CD4-positive, CD25-positive, alpha-beta regulatory T cell (primary cell): ENCODE data around the gene IFT27. TPM values are rescaled to one million over a fixed set of nuclear protein-coding genes. Genes with fewer than 3 reads are reported as not detected.

Experiments
- ATAC-seq, 2 donors: fragments of 150-1000 bp; cut with Tn5 transposase; one replicate each; pipeline ENCODE4 v1.10.0; 2021; ENCODE audit warnings: low read depth in 2 of 2, moderate number of reproducible peaks in 2 of 2, moderate library complexity in 1 of 2
- DNase-seq, 3 donors: peaks; one replicate each; pipeline versions ENCODE4 v3.0.0 to v3.0.0-alpha.2; 2012 to 2022; ENCODE audit warnings: mixed read lengths in 1 of 3
- H3K27ac ChIP-seq: one replicate; pipeline ENCODE4 v1.7.0; 2013; ENCODE audit warnings: mild to moderate bottlenecking, low read length; ENCODE audit not compliant: insufficient read depth, poor library complexity, severe bottlenecking
- H3K27me3 ChIP-seq: one replicate; pipeline ENCODE4 v1.7.0; 2013; ENCODE audit warnings: low read length; ENCODE audit not compliant: control insufficient read depth, insufficient read depth
- H3K36me3 ChIP-seq: one replicate; pipeline ENCODE4 v1.7.0; 2013; ENCODE audit warnings: mild to moderate bottlenecking, low read length, moderate library complexity; ENCODE audit not compliant: control insufficient read depth, insufficient read depth
- H3K4me1 ChIP-seq: 2 replicates; pipeline ENCODE4 v1.7.0; 2013; ENCODE audit warnings: mild to moderate bottlenecking, low read length; ENCODE audit not compliant: insufficient read depth, control insufficient read depth, poor library complexity, severe bottlenecking
- H3K4me3 ChIP-seq: one replicate; pipeline ENCODE4 v1.7.0; 2013; ENCODE audit warnings: low read depth, mild to moderate bottlenecking, low read length, moderate library complexity
- H3K9me3 ChIP-seq, 2 experiments: 1 replicate in 1 of 2; 2 replicates in 1 of 2; pipeline ENCODE4 v1.7.0; 2013; ENCODE audit warnings: low read length in 2 of 2, mild to moderate bottlenecking in 1 of 2, moderate library complexity in 1 of 2; ENCODE audit not compliant: control insufficient read depth in 2 of 2
- H3K27ac Mint-ChIP-seq, 3 donors: one replicate each; pipeline ENCODE4 v1.8.0; 2020 to 2022; ENCODE audit warnings: mild to moderate bottlenecking in 3 of 3, mixed read lengths in 3 of 3, moderate library complexity in 2 of 3
- H3K27me3 Mint-ChIP-seq: one replicate; pipeline ENCODE4 v1.8.0; 2022; ENCODE audit warnings: mild to moderate bottlenecking, mixed read lengths
- H3K36me3 Mint-ChIP-seq: one replicate; pipeline ENCODE4 v1.8.0; 2020; ENCODE audit warnings: mixed read lengths
- H3K4me1 Mint-ChIP-seq, 4 donors: one replicate each; pipeline ENCODE4 v1.8.0; 2020 to 2022; ENCODE audit warnings: mixed read lengths in 4 of 4, mild to moderate bottlenecking in 1 of 4
- H3K4me3 Mint-ChIP-seq, 4 donors: one replicate each; pipeline ENCODE4 v1.8.0; 2020 to 2022; ENCODE audit warnings: mild to moderate bottlenecking in 4 of 4, mixed read lengths in 4 of 4, moderate library complexity in 3 of 4
- H3K9me3 Mint-ChIP-seq, 7 donors: one replicate each; pipeline ENCODE4 v1.8.0; 2020 to 2022; ENCODE audit warnings: mixed read lengths in 7 of 7, mild to moderate bottlenecking in 3 of 7, moderate library complexity in 2 of 7
- polyA plus RNA-seq, 4 donors: library from polyadenylated mRNA; unstranded; fragments of 300-500 nt; fragmentation: Illumina TruSeq; gene quantifications; one replicate each; pipeline ENCODE4 v1.2.3, GENCODE V29; 2021
- total RNA-seq: library from RNA; stranded (reverse); gene quantifications from one replicate; pipeline ENCODE4 v1.2.3, GENCODE V29; 2022

The IFT27 gene
- total and polyA plus RNA-seq, 5 donors from 2014 or later: 12.0 to 20.8 (median 16.1) TPM

- H3K4me3 Mint-ChIP-seq: peak overlapping the region in 2 of 4 donors; percentile 40 to 62
- DNase-seq (peak in 1 of 3 donors; percentile 30), ATAC-seq (no peak)
- H3K4me1 Mint-ChIP-seq: peaks cover 5 to 40% (median 17%) of the 10 kb centered on the region in 4 donors
- H3K9me3 Mint-ChIP-seq: no peaks in the 10 kb centered on the region
- peaks cover 4% of the 10 kb centered on the region for H3K27me3 Mint-ChIP-seq
- no peaks in the 10 kb centered on the region for H3K27me3 ChIP-seq
- peaks cover 15% of the 10 kb centered on the region for H3K36me3 Mint-ChIP-seq
- no peaks in the 10 kb centered on the region for H3K9me3 ChIP-seq
- no peak overlapping the region for H3K27ac ChIP-seq
- peaks cover 17% of the 10 kb centered on the region for H3K4me1 ChIP-seq
- H3K36me3 ChIP-seq: no peaks in the 10 kb centered on the region
- H3K4me3 ChIP-seq: no peak overlapping the region
- peak overlapping the region in 1 of 3 donors; percentile 25 for H3K27ac Mint-ChIP-seq
These were observed 2.0 kb downstream of the IFT27 start for GRCh38 chr22:36773935-36774334.

DNA sequence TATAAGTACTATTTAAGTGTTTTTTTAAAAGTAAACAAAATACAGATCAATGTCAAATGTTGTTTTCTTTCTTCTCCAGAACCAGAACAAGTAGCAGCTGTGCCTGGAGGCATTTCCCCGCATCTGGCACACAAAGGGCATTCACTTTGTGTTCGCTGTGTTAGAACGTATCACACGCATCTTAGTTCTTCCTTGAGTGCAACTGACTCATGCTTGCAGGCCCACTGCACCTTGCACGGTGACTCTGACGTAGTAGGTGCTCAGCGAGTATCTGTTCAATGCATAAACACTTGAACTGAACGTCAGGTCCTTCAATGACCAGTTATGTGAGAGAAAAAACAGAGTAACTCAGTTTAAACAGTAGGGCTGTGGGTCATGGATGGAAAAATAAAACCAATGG lies 3.5 kb downstream of the IFT27 start:
- no peaks in the 10 kb centered on the region for H3K9me3 Mint-ChIP-seq
- no peaks in the 10 kb centered on the region for H3K36me3 ChIP-seq
- H3K4me3 ChIP-seq: no peak overlapping the region

GRCh38 chr22:36771356-36772063 lies 4.4 kb downstream of the IFT27 start:
- Mint-ChIP-seq H3K4me1 (peaks cover 4 to 25% (median 10%) of the 10 kb centered on the region in 4 donors), H3K36me3 (peaks cover 25% of the 10 kb centered on the region), H3K27ac (no peak overlapping the region), H3K27me3 (peaks cover 4% of the 10 kb centered on the region), H3K9me3 (no peaks in the 10 kb centered on the region), H3K4me3 (peak overlapping the region in 1 of 4 donors; percentile 64)
- Histone ChIP-seq H3K4me1 (peaks cover 10% of the 10 kb centered on the region), H3K4me3 (no peak overlapping the region), H3K36me3 (no peaks in the 10 kb centered on the region), H3K27me3 (no peaks in the 10 kb centered on the region), H3K27ac (no peak overlapping the region), H3K9me3 (no peaks in the 10 kb centered on the region)
- DNase-seq: no peak
- ATAC-seq: no peak

More for the DNA sequence above, 3.5 kb downstream of the IFT27 start:
- peaks cover 18% of the 10 kb centered on the region for H3K36me3 Mint-ChIP-seq
- no peaks in the 10 kb centered on the region for H3K9me3 ChIP-seq
- no peaks in the 10 kb centered on the region for H3K27me3 ChIP-seq
- DNase-seq (no peak), ATAC-seq (no peak)
- H3K4me3 Mint-ChIP-seq: no peak overlapping the region
- H3K27ac Mint-ChIP-seq: no peak overlapping the region
- H3K27me3 Mint-ChIP-seq: peaks cover 4% of the 10 kb centered on the region
- H3K4me1 Mint-ChIP-seq: peaks cover 5 to 34% (median 15%) of the 10 kb centered on the region in 4 donors
- H3K4me1 ChIP-seq: peaks cover 17% of the 10 kb centered on the region
- no peak overlapping the region for H3K27ac ChIP-seq

DNA sequence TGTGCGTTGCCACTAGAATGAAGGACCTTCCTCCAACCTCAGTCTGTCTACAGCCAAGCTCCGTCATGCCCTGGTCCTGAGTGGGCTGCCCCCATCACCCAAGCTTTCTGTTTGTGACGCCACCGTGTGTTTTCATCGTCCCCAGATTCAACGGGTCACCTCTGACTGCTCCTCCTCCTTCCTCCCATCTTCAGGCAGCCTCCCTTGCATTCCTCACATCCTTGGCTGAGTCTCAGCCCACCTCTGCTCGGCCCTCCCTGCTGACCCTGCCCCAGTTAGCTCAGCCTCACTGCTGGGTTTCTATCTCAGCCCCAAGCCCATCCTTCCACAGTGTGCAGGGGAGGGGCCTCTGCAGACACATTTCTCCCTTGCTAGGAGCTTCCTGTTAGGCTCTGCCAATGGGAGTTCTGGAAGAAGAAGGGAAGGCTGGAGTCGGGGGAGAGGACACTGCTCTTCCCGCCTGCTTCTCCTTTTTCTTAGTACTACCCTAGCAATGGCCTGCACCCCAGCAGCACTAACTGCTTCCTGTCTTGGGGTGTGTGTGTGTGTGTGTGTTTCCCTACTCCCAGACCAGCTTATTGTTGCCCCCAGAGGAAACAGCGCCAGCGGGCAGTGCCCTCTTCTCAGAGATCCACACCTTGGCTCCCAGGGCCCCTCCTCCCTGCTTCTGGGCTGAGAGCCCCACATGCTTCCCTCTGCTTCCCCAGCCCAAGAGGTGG lies 5.2 kb downstream of the IFT27 start:
- no peaks in the 10 kb centered on the region for H3K9me3 Mint-ChIP-seq
- H3K4me1 Mint-ChIP-seq: peaks cover 0 to 22% (median 7%) of the 10 kb centered on the region in 4 donors
- H3K27ac ChIP-seq: no peak overlapping the region
- peaks cover 30% of the 10 kb centered on the region for H3K36me3 Mint-ChIP-seq
- H3K9me3 ChIP-seq: no peaks in the 10 kb centered on the region
- peaks cover 7% of the 10 kb centered on the region for H3K4me1 ChIP-seq
- ATAC-seq: no peak
- H3K4me3 Mint-ChIP-seq: no peak overlapping the region
- H3K27ac Mint-ChIP-seq: no peak overlapping the region
- no peaks in the 10 kb centered on the region for H3K27me3 Mint-ChIP-seq
- peaks cover under 1% of the 10 kb centered on the region for H3K36me3 ChIP-seq
- H3K27me3 ChIP-seq: no peaks in the 10 kb centered on the region
- no peak overlapping the region for H3K4me3 ChIP-seq
- DNase-seq: no peak

DNA sequence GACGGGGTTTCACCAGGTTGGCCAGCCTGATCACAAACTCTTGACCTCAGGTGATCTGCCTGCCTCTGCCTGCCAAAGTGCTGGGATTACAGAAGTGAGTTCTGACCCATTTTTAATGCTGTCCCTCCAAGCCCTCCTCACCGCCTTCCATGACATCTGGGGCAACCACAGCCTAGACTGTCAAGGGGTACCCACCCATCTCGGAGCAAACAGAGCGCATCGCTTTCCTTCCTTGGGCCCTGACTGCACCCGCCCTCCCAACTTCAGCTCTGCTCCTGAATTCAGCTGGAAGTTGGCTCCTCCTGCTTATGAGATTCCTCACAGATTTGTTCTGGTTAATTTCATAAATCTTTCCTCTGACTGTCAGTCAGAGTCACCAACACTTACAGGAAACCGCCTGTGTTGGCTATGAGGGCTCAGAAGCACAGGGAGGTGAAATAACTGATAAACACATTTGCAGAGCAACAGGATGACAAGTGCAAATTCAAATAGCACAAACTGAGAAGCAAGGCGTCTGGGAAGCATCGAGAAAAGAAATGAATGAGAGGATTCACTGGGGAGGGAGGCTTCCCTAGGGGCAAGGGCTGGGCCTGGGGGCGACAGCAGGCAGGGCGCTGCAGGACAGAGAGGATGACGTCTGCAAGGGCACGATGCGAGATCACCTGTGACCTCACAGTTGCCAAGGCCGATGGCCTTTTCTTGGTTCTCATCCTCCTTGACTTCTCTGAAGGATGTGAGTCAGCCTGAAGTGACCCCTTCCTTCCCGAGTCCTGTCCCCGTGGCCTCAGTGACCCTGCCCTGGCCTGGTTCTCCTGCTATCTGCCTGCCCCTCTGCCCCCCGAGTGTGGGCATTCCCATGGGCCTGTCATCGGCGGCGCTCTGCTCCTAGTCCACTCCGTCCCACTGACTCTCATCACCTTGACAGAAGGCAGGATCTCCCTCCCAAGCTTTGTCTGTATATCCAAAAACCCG lies 6.1 kb downstream of the IFT27 start:
- H3K27me3 Mint-ChIP-seq: no peaks in the 10 kb centered on the region
- H3K4me3 ChIP-seq: no peak overlapping the region
- peaks cover 0 to 15% (median 4%) of the 10 kb centered on the region in 4 donors for H3K4me1 Mint-ChIP-seq
- DNase-seq (no peak), ATAC-seq (no peak)
- H3K27me3 ChIP-seq: no peaks in the 10 kb centered on the region
- H3K27ac ChIP-seq: no peak overlapping the region
- no peaks in the 10 kb centered on the region for H3K9me3 ChIP-seq
- H3K4me3 Mint-ChIP-seq: no peak overlapping the region
- H3K9me3 Mint-ChIP-seq: no peaks in the 10 kb centered on the region
- H3K36me3 Mint-ChIP-seq: peaks cover 36% of the 10 kb centered on the region
- no peaks in the 10 kb centered on the region for H3K4me1 ChIP-seq
- peak overlapping the region in 1 of 3 donors; percentile 69 for H3K27ac Mint-ChIP-seq
- peaks cover 3% of the 10 kb centered on the region for H3K36me3 ChIP-seq

DNA sequence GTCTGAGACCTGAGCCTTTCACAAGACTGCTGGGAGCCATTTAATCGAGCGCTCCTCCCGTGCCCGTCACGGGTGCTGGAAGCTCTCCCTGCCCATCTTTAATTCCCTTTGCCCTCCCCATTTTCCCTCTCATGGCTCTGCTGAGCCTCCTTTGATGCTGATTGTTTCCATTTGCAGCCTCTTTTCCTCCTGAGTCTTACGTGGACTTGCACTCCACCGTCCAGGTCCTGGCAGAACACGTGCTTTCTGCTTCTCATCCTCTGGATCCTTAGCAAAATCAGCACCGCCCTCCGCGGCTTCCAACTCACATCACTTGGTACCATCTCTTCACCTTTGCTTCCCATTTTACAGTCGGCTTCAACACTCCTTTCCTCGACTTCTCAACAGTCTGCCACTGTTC lies 7.3 kb downstream of the IFT27 start:
- no peak overlapping the region for H3K4me3 ChIP-seq
- H3K27me3 ChIP-seq: no peaks in the 10 kb centered on the region
- no peak for ATAC-seq
- H3K27ac Mint-ChIP-seq: peak overlapping the region in 1 of 3 donors; percentile 42
- H3K4me1 ChIP-seq: no peaks in the 10 kb centered on the region
- peaks cover 0 to 14% (median 4%) of the 10 kb centered on the region in 4 donors for H3K4me1 Mint-ChIP-seq
- peaks cover 39% of the 10 kb centered on the region for H3K36me3 Mint-ChIP-seq
- no peak overlapping the region for H3K4me3 Mint-ChIP-seq
- H3K36me3 ChIP-seq: peaks cover 3% of the 10 kb centered on the region
- DNase-seq: no peak
- no peaks in the 10 kb centered on the region for H3K9me3 Mint-ChIP-seq
- H3K27me3 Mint-ChIP-seq: no peaks in the 10 kb centered on the region
- H3K9me3 ChIP-seq: no peaks in the 10 kb centered on the region
- no peak overlapping the region for H3K27ac ChIP-seq

- peaks cover 3% of the 10 kb centered on the region for H3K36me3 ChIP-seq
- no peak overlapping the region for H3K4me3 Mint-ChIP-seq
- ATAC-seq (no peak), DNase-seq (no peak)
- H3K27me3 Mint-ChIP-seq: no peaks in the 10 kb centered on the region
- H3K4me1 ChIP-seq: no peaks in the 10 kb centered on the region
- H3K4me1 Mint-ChIP-seq: peaks cover 0 to 14% (median 4%) of the 10 kb centered on the region in 4 donors
- H3K4me3 ChIP-seq: no peak overlapping the region
- H3K27me3 ChIP-seq: no peaks in the 10 kb centered on the region
- peaks cover 43% of the 10 kb centered on the region for H3K36me3 Mint-ChIP-seq
- no peak overlapping the region for H3K27ac Mint-ChIP-seq
- H3K9me3 ChIP-seq: no peaks in the 10 kb centered on the region
- H3K27ac ChIP-seq: no peak overlapping the region
- no peaks in the 10 kb centered on the region for H3K9me3 Mint-ChIP-seq
These were observed 7.8 kb downstream of the IFT27 start for GRCh38 chr22:36768141-36768540.
